Breast epithelium (tissue), 3 donors: Measurements from ENCODE around the gene DDO.

Source experiments
- CTCF ChIP-seq, 3 donors: fragments of 450-650 bp; IDR thresholded peaks; one replicate each; pipeline ENCODE4 v1.5.1; 2016 to 2017; ENCODE audit warnings: antibody characterized with exemption in 3 of 3, mild to moderate bottlenecking in 3 of 3, moderate library complexity in 3 of 3
- POLR2A ChIP-seq: fragments of 450-650 bp; IDR thresholded peaks from one replicate; pipeline ENCODE4 v1.6.1; 2016; ENCODE audit warnings: antibody characterized with exemption, mild to moderate bottlenecking, moderate library complexity

- no peak for TF ChIP-seq CTCF (IDR thresholded peaks at IDR 0.05)
- TF ChIP-seq POLR2A: no peak
These were observed 33.6 kb upstream of the DDO start for GRCh38 chr6:110448846-110449540.
